ENCODE results near the gene RABGAP1L.

DNA sequence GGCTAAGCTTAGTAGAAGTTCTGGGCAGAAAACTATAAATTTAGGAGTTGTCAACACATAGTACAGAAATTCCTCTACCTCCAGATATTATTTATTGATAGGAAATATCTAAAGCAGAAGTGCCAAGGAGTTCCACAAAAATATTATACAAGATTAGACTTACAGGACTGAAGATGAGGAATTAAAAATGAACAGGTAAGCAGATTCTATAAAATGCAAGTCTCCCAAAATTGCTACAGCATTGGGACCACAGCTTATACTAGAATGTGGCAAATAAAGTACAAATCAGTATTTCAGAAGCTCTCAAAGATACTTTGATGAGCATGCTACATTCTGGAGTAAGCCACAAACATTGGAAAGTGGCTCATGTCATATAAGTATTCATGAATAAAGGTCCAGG is 790.3 kb downstream of the RABGAP1L start:
- TF ChIP-seq, protein P1, sequence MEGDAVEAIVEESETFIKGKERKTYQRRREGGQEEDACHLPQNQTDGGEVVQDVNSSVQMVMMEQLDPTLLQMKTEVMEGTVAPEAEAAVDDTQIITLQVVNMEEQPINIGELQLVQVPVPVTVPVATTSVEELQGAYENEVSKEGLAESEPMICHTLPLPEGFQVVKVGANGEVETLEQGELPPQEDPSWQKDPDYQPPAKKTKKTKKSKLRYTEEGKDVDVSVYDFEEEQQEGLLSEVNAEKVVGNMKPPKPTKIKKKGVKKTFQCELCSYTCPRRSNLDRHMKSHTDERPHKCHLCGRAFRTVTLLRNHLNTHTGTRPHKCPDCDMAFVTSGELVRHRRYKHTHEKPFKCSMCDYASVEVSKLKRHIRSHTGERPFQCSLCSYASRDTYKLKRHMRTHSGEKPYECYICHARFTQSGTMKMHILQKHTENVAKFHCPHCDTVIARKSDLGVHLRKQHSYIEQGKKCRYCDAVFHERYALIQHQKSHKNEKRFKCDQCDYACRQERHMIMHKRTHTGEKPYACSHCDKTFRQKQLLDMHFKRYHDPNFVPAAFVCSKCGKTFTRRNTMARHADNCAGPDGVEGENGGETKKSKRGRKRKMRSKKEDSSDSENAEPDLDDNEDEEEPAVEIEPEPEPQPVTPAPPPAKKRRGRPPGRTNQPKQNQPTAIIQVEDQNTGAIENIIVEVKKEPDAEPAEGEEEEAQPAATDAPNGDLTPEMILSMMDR (IDR thresholded peaks at IDR 0.05): no peak
- TF ChIP-seq POLR2A (IDR thresholded peaks at IDR 0.05): no peak

Data from right lobe of liver (tissue), 4 donors.